ENCODE measurements around the gene ZNF785. TPM values are rescaled to one million over a fixed set of nuclear protein-coding genes. Genes with fewer than 3 reads are reported as not detected.
A peak's percentile ranks its signal among the peaks of the same experiment; 100 is the strongest.

The ZNF785 gene
- total and polyA plus RNA-seq, 2 of the 13 experiments (the other 11 are each of a cell fraction or from before 2014, with no cell fraction given) = 0.01 TPM; not detected in 1

GRCh38 chr16:30571445-30572322 is 13.8 kb downstream of the ZNF785 start, which contains the start of gene ZNF688 (continued):
- TF ChIP-seq PCBP2 (optimal IDR thresholded peaks at IDR 0.05; ENCODE audit: low read depth, low read length, poor library complexity, severe bottlenecking) (no peak), AGO2 (optimal IDR thresholded peaks at IDR 0.05; ENCODE audit: low read depth, low read length) (peak; percentile 93), ZNF3 (CRISPR knock-in tag; IDR thresholded peaks at IDR 0.05) (no peak), PTBP1 (IDR thresholded peaks at IDR 0.05; ENCODE audit: low read depth, low read length, poor library complexity, severe bottlenecking) (peak; percentile 51), ZNF30 (CRISPR knock-in tag; IDR thresholded peaks at IDR 0.05) (no peak), SMC3 (IDR thresholded peaks at IDR 0.05; ENCODE audit: low read length) (0 out of 2 replicates have a peak, but pooled peaks have one; percentile 10), ZNF282 (IDR thresholded peaks at IDR 0.05; ENCODE audit: partially characterized antibody) (no peak), ZNF709 (CRISPR knock-in tag; IDR thresholded peaks at IDR 0.05) (peak; percentile 66; the same call in 1 of the 2 replicates), GABPB1 (CRISPR knock-in tag; IDR thresholded peaks at IDR 0.05) (peak; percentile 78), ZNF570 (CRISPR knock-in tag; IDR thresholded peaks at IDR 0.05; ENCODE audit: borderline replicate concordance) (no peak), ZNF33B (CRISPR knock-in tag; IDR thresholded peaks at IDR 0.05) (no peak), CEBPG (CRISPR knock-in tag; IDR thresholded peaks at IDR 0.05) (no peak), U2AF2 (IDR thresholded peaks at IDR 0.05; ENCODE audit: low read depth, low read length) (no peak), TOE1 (CRISPR knock-in tag; IDR thresholded peaks at IDR 0.05) (no peak), ZNF790 (CRISPR knock-in tag; IDR thresholded peaks at IDR 0.05; ENCODE audit: borderline replicate concordance) (0 out of 2 replicates have a peak, but pooled peaks have one; percentile 45), MXI1 (IDR thresholded peaks at IDR 0.05; ENCODE audit: borderline replicate concordance, low read depth, low read length) (peak; percentile 99), BRCA1 (CRISPR knock-in tag; IDR thresholded peaks at IDR 0.05) (no peak), RXRB (CRISPR knock-in tag; IDR thresholded peaks at IDR 0.05; ENCODE audit: borderline replicate concordance) (no peak; the same call in 1 of the 2 replicates)
- TF ChIP-seq, protein P1, sequence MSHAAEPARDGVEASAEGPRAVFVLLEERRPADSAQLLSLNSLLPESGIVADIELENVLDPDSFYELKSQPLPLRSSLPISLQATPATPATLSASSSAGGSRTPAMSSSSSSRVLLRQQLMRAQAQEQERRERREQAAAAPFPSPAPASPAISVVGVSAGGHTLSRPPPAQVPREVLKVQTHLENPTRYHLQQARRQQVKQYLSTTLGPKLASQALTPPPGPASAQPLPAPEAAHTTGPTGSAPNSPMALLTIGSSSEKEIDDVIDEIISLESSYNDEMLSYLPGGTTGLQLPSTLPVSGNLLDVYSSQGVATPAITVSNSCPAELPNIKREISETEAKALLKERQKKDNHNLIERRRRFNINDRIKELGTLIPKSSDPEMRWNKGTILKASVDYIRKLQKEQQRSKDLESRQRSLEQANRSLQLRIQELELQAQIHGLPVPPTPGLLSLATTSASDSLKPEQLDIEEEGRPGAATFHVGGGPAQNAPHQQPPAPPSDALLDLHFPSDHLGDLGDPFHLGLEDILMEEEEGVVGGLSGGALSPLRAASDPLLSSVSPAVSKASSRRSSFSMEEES (CRISPR knock-in tag; IDR thresholded peaks at IDR 0.05) = no peak
- TF ChIP-seq, protein P2, sequence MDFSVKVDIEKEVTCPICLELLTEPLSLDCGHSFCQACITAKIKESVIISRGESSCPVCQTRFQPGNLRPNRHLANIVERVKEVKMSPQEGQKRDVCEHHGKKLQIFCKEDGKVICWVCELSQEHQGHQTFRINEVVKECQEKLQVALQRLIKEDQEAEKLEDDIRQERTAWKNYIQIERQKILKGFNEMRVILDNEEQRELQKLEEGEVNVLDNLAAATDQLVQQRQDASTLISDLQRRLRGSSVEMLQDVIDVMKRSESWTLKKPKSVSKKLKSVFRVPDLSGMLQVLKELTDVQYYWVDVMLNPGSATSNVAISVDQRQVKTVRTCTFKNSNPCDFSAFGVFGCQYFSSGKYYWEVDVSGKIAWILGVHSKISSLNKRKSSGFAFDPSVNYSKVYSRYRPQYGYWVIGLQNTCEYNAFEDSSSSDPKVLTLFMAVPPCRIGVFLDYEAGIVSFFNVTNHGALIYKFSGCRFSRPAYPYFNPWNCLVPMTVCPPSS (IDR thresholded peaks at IDR 0.05) = no peak
- TF ChIP-seq, protein P3, sequence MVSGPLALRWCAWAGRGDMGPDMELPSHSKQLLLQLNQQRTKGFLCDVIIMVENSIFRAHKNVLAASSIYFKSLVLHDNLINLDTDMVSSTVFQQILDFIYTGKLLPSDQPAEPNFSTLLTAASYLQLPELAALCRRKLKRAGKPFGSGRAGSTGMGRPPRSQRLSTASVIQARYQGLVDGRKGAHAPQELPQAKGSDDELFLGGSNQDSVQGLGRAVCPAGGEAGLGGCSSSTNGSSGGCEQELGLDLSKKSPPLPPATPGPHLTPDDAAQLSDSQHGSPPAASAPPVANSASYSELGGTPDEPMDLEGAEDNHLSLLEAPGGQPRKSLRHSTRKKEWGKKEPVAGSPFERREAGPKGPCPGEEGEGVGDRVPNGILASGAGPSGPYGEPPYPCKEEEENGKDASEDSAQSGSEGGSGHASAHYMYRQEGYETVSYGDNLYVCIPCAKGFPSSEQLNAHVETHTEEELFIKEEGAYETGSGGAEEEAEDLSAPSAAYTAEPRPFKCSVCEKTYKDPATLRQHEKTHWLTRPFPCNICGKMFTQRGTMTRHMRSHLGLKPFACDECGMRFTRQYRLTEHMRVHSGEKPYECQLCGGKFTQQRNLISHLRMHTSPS (CRISPR knock-in tag; IDR thresholded peaks at IDR 0.05; ENCODE audit: low read depth) = no peak
- TF ChIP-seq, protein P4, sequence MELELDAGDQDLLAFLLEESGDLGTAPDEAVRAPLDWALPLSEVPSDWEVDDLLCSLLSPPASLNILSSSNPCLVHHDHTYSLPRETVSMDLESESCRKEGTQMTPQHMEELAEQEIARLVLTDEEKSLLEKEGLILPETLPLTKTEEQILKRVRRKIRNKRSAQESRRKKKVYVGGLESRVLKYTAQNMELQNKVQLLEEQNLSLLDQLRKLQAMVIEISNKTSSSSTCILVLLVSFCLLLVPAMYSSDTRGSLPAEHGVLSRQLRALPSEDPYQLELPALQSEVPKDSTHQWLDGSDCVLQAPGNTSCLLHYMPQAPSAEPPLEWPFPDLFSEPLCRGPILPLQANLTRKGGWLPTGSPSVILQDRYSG (CRISPR knock-in tag; IDR thresholded peaks at IDR 0.05) = no peak; the same call in 1 of the 2 replicates
- TF ChIP-seq, protein P5, sequence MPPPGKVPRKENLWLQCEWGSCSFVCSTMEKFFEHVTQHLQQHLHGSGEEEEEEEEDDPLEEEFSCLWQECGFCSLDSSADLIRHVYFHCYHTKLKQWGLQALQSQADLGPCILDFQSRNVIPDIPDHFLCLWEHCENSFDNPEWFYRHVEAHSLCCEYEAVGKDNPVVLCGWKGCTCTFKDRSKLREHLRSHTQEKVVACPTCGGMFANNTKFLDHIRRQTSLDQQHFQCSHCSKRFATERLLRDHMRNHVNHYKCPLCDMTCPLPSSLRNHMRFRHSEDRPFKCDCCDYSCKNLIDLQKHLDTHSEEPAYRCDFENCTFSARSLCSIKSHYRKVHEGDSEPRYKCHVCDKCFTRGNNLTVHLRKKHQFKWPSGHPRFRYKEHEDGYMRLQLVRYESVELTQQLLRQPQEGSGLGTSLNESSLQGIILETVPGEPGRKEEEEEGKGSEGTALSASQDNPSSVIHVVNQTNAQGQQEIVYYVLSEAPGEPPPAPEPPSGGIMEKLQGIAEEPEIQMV (CRISPR knock-in tag; IDR thresholded peaks at IDR 0.05; ENCODE audit: low read depth) = no peak
